GM19099 (cell line): Measurements from ENCODE around the gene BTNL9.

Experiments
- POLR2A ChIP-seq: IDR thresholded peaks from 3 replicates; pipeline ENCODE4 v1.6.1; 2011; ENCODE audit warnings: low read depth; ENCODE audit not compliant: insufficient read length; ENCODE audit errors: extremely low read depth

Gene BTNL9

GRCh38 chr5:181039931-181040630, at the start of gene BTNL9:
Gene BTNL9, plus strand, starts transcription at chr5:181040266. Its CDS starts 5,224 bp downstream, at chr5:181045490.
- TF ChIP-seq POLR2A = no peak

- no peak for TF ChIP-seq POLR2A
Measured at GRCh38 chr5:180990882-180991242, 49.2 kb upstream of the BTNL9 start.

- no peak for TF ChIP-seq POLR2A
Measured at GRCh38 chr5:181001947-181002346, 38.1 kb upstream of the BTNL9 start.

GRCh38 chr5:181005791-181006190, 34.3 kb upstream of the BTNL9 start:
- no peak for TF ChIP-seq POLR2A

- no peak for TF ChIP-seq POLR2A
Measured at GRCh38 chr5:181008136-181008535, 31.9 kb upstream of the BTNL9 start.

GRCh38 chr5:181020688-181021087, 19.4 kb upstream of the BTNL9 start:
- TF ChIP-seq POLR2A = no peak

GRCh38 chr5:181024245-181025064, 15.6 kb upstream of the BTNL9 start:
- TF ChIP-seq POLR2A = no peak

- no peak for TF ChIP-seq POLR2A
Measured at GRCh38 chr5:181027452-181028031, 12.5 kb upstream of the BTNL9 start.

GRCh38 chr5:181028032-181028819, 11.8 kb upstream of the BTNL9 start:
- no peak for TF ChIP-seq POLR2A

- no peak for TF ChIP-seq POLR2A
Measured at GRCh38 chr5:181031716-181032115, 8.3 kb upstream of the BTNL9 start.

GRCh38 chr5:181035991-181036815, 3.9 kb upstream of the BTNL9 start:
- no peak for TF ChIP-seq POLR2A

- TF ChIP-seq POLR2A = no peak
Measured at GRCh38 chr5:181036816-181037364, 3.2 kb upstream of the BTNL9 start.

GRCh38 chr5:181037365-181037861, 2.7 kb upstream of the BTNL9 start:
- no peak for TF ChIP-seq POLR2A

- TF ChIP-seq POLR2A = no peak
Measured at GRCh38 chr5:181039471-181039870, 595 bp upstream of the BTNL9 start.
